ENCODE results near the gene EPHA4.

Gene EPHA4

GRCh38 chr2:221588306-221588985 is 16.3 kb upstream of the EPHA4 start:
- Histone ChIP-seq H3K9me3 (no peaks in the 10 kb centered on the region), H3K36me3 (no peaks in the 10 kb centered on the region), H3K27me3 (no peaks in the 10 kb centered on the region), H3K4me1 (no peaks in the 10 kb centered on the region), H3K4me3 (no peak overlapping the region), H3K27ac (no peak overlapping the region)
- intact Hi-C loops (cut with DNase I; ENCODE audit: low total_unique reads) = no loop called here
- DNase-seq = no peak
- no peak for TF ChIP-seq CTCF (IDR thresholded peaks at IDR 0.05)

GRCh38 chr2:221581986-221582385 is 9.9 kb upstream of the EPHA4 start:
- no peak for TF ChIP-seq CTCF (IDR thresholded peaks at IDR 0.05)
- no peaks in the 10 kb centered on the region for H3K36me3 ChIP-seq
- H3K4me3 ChIP-seq = no peak overlapping the region
- H3K27ac ChIP-seq = no peak overlapping the region
- H3K27me3 ChIP-seq = no peaks in the 10 kb centered on the region
- no peaks in the 10 kb centered on the region for H3K4me1 ChIP-seq
- no peak for DNase-seq
- H3K9me3 ChIP-seq = no peaks in the 10 kb centered on the region
- intact Hi-C loops (cut with DNase I; ENCODE audit: low total_unique reads) = no loop called here

- Histone ChIP-seq H3K27me3 (peaks cover 0 to 9% of the 10 kb centered on the region in 2 donors), H3K4me3 (peak overlapping the region; percentile 70 to 89), H3K36me3 (no peaks in the 10 kb centered on the region), H3K4me1 (peaks cover 0 to 29% (median 15%) of the 10 kb centered on the region in 4 donors), H3K27ac (peak overlapping the region in 1 of 2 donors; percentile 83), H3K9me3 (no peaks in the 10 kb centered on the region)
- no peak for DNase-seq
- intact Hi-C loops (cut with DNase I; ENCODE audit: low total_unique reads) = loop anchor here (10.0 kb wide), 1 partner anchor 1839 kb away; no protein-coding TSS in a partner anchor
- TF ChIP-seq CTCF (IDR thresholded peaks at IDR 0.05) = no peak
These were observed 2.1 kb upstream of the EPHA4 start for GRCh38 chr2:221574231-221574570.

- peak; percentile 92 to 98 for TF ChIP-seq CTCF (IDR thresholded peaks at IDR 0.05)
- Histone ChIP-seq H3K4me1 (peaks cover 0 to 30% (median 17%) of the 10 kb centered on the region in 4 donors), H3K36me3 (no peaks in the 10 kb centered on the region), H3K9me3 (no peaks in the 10 kb centered on the region), H3K4me3 (peak overlapping the region; percentile 70 to 89), H3K27me3 (peaks cover 0 to 10% of the 10 kb centered on the region in 2 donors), H3K27ac (peak overlapping the region; percentile 81 to 83)
- intact Hi-C loops (cut with DNase I; ENCODE audit: low total_unique reads) = loop anchor here (2.0 to 10.0 kb wide), 2 partner anchors 887 to 1839 kb away; no protein-coding TSS in a partner anchor
- DNase-seq = peak; percentile 84 to 91
These were observed 1.5 kb upstream of the EPHA4 start for GRCh38 chr2:221573430-221574230.

GRCh38 chr2:221572821-221573429 is 821 bp upstream of the EPHA4 start:
- intact Hi-C loops (cut with DNase I; ENCODE audit: low total_unique reads) = loop anchor here (2.0 to 10.0 kb wide), 2 partner anchors 886 to 1838 kb away; no protein-coding TSS in a partner anchor
- peak overlapping the region; percentile 81 to 83 for H3K27ac ChIP-seq
- TF ChIP-seq CTCF (IDR thresholded peaks at IDR 0.05) = no peak
- peaks cover 0 to 10% of the 10 kb centered on the region in 2 donors for H3K27me3 ChIP-seq
- H3K4me3 ChIP-seq = peak overlapping the region; percentile 70 to 89
- no peaks in the 10 kb centered on the region for H3K9me3 ChIP-seq
- H3K36me3 ChIP-seq = no peaks in the 10 kb centered on the region
- peaks cover 0 to 36% (median 18%) of the 10 kb centered on the region in 4 donors for H3K4me1 ChIP-seq
- peak in 1 of 2 donors; percentile 29 for DNase-seq
